SIG-M5 (cell line): ENCODE results near the gene NSRP1.
"Not testable (repeated sequence)": the region's sequence is repeated elsewhere in the genome, so short reads cannot be mapped to it uniquely, and the experiment has no call there.

ENCODE experiments used
- DNase-seq: peaks from one replicate; lab custom pipeline; 2025; lab: John Stamatoyannopoulos, UW

The NSRP1 gene

DNA sequence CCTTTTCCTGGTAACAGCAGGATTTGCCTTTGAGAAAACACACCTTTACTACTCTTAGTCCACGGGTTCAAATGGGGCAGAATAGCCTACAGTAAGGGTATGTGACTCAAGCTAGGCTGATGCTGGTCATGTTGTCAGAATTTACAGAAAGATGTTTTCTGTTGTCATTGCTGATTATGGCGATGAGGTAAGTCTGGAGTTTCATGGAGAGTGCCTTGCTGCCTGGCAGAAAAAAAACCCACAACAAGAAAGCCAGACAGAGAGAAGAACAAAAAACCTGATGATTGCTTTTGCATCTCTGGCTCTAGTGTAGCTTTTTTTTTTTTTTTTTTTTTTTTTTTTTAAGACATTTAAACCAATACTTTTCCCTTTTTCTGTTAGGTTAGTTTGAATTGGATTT, 71.0 kb downstream of the NSRP1 start:
- DNase-seq: no peak

DNA sequence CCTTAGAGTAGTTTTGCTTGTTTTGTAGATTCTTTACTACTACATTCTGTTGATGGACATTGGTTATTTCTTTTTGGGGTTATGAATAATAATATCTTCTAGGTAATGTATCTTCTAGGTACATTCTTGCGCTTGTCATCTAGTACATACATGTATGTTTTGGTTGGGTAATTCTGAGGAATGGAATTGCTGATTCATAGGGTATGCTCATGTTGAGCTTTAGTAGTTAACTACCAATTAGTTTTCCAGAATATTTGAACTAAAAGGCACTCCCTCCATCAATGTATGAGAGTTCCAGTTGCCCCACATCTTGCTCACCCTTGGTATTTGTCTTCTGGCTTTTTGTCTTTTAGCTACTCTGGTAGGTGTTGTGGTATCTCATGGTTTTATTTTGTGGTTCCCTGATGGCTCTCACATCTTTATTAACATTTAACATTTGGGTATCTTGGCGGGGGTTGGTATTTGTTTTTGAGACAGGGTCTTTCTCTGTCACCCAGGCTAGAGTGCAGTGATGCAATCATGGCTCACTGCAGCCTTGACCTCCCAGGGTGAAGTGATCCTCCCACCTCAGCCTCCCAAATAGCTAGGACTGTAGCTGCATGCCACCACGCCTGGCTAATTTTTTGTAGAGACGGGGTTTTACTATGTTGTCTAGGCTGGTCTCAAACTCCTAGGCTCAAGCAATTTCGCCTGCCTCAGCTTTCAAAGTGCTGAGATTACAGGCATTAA, 71.8 kb downstream of the NSRP1 start:
- no peak for DNase-seq

GRCh38 chr17:30191072-30191471, 74.5 kb downstream of the NSRP1 start:
- no peak for DNase-seq

- DNase-seq: no peak
These were observed 79.9 kb downstream of the NSRP1 start for GRCh38 chr17:30196504-30196903.

GRCh38 chr17:30197416-30197815, 80.8 kb downstream of the NSRP1 start:
- no peak for DNase-seq

DNA sequence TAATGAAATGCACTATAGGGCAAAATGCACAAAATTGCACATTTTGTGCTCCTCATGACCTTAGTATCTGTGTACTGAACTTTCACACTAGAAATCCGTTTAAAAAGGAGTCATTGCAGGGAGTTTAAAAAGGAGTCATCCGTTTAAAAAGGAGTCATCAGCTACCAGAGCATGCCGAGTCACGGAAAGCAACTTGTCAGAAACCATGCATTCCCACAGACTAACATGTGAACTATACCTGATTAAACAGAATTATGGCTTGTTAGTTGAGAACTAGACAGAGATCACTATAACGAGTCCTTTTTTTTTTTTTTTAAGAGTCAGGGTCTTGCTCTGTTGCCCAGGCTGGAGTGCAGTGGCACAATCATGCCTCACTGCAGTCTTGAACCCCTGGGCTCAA, 83.0 kb downstream of the NSRP1 start:
- DNase-seq: no peak

DNA sequence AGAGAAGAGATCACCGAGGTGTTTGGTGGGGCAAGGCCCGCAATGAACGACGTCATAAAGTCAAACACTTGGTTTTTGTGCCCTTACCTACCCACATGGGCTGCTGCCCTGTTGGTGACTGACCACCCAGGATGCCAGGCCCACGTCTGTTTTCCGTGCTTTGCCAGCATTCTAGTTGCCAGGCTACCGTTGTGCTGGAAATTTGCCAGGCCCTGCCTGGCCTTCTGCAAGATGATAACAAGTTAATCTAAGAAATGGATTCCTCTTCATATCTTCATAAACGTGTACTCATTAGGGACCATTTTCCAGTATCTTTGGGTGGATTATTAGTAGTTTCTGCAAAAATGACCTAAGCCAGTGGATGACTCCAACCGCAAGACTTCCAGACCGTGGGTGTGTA, 83.5 kb downstream of the NSRP1 start:
- no peak for DNase-seq

GRCh38 chr17:30200656-30201055, 84.0 kb downstream of the NSRP1 start:
- DNase-seq: not testable (repeated sequence)

DNA sequence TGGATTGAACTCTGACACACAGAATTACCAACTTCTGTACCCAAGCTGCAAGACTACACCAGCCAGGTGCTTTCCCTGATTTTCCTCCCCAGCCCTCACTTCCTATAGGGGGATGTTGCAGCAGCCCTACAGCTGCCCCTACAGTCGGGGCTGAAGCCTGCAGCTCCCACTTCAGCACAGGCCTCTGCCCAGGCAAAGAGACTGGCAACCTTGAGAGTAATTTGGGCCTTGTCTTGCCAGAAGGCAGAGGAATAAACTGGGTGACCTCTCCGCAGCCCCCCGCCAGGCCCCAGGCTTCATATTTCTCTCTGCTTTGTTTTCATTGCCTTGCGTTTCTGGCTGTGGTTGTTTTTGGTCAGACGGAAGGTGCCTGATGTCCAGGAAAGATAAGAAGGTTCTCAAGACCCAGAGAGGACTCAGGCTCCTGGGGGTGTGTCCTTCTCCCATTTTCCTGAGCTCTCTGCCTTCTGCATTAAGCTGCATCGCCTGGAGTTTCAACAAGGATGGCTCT, 86.9 kb downstream of the NSRP1 start:
- DNase-seq: no peak

GRCh38 chr17:30207655-30208054, 91.0 kb downstream of the NSRP1 start:
- DNase-seq: no peak

DNA sequence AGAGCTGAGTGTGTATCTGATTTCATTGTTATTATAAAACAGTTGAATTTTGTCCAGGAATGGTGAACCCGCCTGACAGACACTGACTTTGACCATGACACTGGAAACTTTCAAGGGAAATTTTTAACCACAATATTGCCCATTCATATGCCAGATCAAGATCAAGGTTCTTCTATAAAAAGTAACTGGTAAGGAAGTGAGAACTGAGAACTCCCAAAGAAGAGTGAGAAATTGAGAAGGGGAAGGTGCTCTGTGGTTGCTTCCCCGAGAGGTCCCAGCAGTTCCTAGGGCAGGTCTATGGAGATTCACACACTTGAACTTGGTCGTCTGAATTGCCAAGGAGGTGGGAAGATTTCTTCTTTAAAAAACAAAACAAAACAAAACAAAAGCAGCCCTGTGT, 91.6 kb downstream of the NSRP1 start:
- no peak for DNase-seq

GRCh38 chr17:30209930-30210329, 93.3 kb downstream of the NSRP1 start:
- DNase-seq: no peak

GRCh38 chr17:30210366-30210765, 93.8 kb downstream of the NSRP1 start:
- DNase-seq: no peak

DNA sequence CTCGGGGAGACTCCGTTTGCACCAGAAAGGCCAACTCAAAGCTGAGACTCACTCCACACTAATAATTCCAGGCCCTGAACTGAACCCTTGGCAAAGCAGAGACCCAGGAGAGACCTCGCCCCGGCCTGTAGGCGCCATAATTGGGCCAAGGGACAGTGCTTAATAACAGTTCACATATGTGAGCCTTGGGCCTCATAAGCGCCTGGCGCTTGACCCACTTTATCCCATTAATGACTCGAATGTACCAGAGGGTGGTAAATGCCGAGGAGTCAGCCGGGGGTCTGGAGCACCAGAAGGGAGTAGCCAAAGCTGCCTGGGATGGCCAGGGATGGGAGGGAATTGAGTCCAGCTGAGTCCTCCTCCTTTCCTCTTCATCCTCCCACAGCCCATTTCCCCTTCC, 94.3 kb downstream of the NSRP1 start:
- DNase-seq: no peak

- no peak for DNase-seq
These were observed 94.8 kb downstream of the NSRP1 start for GRCh38 chr17:30211371-30211770.

- no peak for DNase-seq
These were observed 96.1 kb downstream of the NSRP1 start for GRCh38 chr17:30212750-30213149.

DNA sequence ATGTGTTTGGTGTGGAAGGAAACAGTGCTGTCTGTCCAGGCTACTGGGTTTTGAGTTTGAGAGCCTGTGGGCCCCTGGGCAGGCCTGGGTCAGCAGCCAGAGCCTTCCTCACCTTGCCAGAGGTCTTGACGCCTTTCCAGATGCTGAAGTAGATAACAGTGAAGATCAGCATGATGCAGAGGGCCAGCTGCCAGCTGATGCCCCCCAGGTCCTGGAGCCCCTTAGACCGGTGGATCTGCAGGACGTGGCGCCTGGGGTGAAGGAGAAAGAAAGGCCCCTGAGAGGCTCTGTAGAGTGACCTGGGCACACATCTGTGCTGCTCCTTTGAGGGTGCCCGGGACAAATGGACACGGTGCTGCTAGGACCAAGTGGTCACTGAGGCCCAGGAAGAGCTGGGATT, 100.4 kb downstream of the NSRP1 start:
- no peak for DNase-seq

DNA sequence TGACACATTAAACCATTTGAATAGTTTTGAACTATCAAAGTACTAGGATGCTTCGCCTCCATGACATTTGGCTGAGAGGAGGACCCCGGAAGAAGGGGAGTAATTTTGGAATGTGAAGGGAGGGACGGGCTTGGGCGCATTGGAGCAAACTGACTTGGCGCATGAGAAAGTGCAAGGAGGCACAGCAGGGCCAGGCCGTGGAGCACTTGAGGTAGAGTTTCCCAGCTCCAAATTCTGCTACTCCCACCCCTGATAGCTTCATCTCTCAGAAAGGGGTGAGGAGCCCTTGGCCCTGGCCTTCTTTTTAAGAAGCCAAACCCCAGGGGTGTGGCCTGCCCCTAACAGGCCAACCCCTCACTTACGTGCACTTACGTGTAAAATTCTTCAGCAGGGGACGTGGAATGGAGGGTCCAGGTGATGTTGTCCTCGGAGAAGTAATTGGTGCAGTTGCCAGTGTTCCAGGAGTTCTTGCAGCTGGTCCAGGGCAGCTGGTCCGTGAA, 101.2 kb downstream of the NSRP1 start:
- DNase-seq: no peak

DNA sequence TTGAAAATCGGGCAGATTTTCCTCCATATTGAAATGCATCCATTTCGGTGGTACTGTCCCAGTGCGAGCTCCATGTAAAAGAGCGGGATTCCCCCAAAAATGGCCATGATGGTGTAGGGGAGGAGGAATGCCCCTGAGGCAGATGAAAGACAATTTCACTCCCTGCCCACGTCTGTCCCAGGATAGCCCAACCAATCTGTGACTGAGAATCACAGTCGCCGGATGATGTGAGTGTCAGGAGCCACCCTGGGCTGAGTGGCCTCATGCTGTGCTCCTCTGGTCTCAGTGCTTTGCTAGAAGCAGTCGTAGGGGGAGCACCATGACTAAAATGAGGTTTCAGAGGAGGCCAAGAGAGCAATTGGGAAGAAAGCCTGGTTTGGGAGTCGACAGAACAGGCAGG, 102.2 kb downstream of the NSRP1 start:
- DNase-seq: no peak

- no peak for DNase-seq
These were observed 102.7 kb downstream of the NSRP1 start for GRCh38 chr17:30219315-30219714.

DNA sequence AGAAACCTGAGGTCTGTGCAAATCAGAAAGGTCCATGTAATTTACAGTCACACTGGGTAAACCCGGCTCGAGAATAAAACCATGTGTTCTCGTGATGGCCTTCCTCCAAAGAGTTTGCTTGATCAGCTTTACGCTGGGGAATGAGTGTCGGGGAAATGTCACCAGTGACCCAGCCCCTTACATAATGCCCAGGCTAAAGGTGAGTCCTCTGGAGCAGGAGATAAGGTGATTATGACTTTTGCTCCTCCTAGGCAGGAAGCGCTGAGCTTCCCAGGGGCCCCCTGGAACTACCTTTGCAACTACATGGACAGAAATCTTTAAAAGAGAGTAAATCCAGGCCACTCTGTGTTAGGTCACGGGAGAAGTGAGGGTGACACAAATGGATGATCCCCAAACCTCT, 103.2 kb downstream of the NSRP1 start:
- DNase-seq: no peak

DNA sequence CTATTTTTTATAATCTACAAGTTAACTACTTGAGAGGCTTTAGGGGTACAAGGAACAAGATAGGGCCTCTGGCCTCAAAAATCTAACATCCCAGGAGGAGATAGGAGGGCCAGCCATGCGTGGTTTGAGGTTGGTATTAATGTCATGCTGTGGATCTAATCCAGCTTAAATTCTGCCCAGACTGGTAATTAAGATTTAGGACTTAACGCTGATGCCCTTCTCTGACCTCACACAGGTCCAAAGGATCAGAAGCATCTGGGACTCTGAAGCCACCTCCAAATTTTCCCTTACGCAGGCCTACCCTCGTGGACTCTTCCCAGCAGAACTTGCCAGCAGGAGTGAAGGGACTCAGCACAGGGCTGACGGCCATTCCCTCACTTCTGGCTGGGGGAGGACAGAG, 103.8 kb downstream of the NSRP1 start:
- DNase-seq: no peak

GRCh38 chr17:30221346-30221745, 104.7 kb downstream of the NSRP1 start:
- no peak for DNase-seq

GRCh38 chr17:30222251-30222650, 105.6 kb downstream of the NSRP1 start:
- no peak for DNase-seq
